RKO (cell line): ENCODE measurements around the gene SERPINA1.

Experiments
- DNase-seq: peaks from one replicate; pipeline ENCODE4 v3.0.0-alpha.2; 2016; ENCODE audit warnings: low spot score

SERPINA1 gene

DNA sequence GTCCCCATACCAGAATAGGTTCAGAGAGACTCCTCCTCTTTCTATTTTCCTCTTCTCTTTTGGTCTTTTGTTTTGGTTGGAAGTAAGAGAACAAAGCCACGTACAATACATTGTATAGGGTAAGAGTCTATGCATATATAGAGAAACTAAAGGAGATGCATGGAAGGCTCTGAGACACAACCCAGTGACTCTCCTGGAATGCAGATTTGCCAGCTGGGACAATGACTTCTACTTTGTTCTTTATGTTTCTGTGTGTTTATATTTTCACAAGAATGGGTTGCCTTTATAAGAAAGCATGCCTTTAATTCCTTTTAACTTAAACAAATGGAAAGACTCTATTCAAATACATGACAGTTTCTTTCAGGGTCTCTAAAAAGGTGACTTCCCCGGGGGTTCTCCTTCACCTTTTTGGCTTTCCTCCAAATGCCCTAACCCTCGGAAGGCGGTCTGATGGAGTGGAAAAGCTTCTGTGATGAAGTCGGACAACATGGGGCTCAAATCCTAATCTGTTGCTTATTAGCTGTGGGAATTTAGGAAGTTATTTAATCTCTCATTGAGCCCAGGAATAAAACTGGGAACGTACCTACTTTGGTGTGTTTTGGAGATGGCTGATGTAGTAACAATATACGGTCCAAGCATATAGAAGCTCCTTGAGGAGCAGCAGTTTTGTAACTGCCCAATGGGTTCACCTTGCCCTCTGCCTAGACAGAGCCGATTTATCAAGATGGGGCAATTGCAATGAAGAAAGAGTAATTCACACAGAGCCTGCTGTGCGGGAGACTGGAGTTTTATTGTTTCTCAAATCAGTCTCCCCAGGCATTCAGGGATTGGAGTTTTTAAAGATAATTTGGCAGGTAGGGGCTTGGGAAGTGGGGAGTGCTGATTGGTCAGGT, 9.1 kb upstream of the SERPINA1 start:
- DNase-seq: no peak

DNA sequence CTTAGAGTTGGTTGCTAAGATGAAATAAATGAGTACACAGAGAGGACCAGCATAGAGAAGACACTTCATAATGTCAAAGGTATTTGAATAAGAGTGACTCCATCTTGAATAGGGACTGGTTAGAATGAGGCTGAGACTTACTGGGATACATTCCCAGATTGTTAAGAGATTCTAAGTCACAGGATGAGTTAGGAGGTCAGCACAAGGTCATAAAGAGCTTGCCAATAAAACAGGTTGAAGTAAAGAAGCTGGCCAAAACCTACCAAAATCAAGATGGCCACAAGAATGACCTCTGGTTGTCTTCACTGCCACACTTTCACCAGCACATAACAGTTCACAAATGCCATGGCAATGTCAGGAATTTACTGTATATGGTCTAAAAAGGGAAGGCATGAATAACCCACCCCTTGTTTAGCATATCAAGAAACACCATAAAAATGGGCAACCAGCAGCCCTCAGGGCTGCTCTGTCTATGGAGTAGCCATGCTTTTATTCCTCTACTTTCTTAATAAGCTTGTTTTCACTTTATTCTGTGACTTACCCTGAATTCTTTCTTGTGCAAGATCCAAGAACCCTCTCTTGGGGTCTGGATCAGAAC, 8.3 kb upstream of the SERPINA1 start:
- no peak for DNase-seq

- DNase-seq: no peak
Measured at GRCh38 chr14:94395888-94396574, 7.6 kb upstream of the SERPINA1 start.

- DNase-seq: no peak
Measured at GRCh38 chr14:94395282-94395887, 7.0 kb upstream of the SERPINA1 start.

- DNase-seq: no peak
Measured at GRCh38 chr14:94394581-94395207, 6.3 kb upstream of the SERPINA1 start.

DNA sequence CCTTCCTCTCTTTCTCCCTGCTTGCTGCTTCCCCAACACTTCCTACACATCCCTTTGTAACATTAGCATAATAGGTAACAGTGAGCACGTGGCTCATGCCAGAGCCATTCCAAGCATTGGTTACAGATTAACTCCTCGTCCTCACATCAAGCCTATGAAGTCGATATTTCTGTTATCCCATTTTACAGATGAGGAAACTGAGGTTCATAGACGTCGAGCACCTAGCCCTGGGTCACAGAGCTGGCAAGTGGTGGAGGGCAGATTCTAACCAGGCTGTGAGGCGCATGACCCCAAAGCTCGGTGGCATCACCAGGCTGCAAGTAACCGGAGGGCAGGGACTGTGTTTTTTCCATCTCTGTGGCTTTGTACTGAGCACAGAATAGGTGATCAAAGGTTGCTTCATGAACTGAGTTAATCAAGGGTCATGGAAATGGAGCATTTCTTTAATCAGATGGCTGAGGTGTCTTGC, 5.7 kb upstream of the SERPINA1 start:
- DNase-seq: no peak

GRCh38 chr14:94393474-94393873, 5.1 kb upstream of the SERPINA1 start:
- no peak for DNase-seq

- peak; percentile 9 for DNase-seq
Measured at GRCh38 chr14:94392510-94392935, 4.1 kb upstream of the SERPINA1 start.

DNA sequence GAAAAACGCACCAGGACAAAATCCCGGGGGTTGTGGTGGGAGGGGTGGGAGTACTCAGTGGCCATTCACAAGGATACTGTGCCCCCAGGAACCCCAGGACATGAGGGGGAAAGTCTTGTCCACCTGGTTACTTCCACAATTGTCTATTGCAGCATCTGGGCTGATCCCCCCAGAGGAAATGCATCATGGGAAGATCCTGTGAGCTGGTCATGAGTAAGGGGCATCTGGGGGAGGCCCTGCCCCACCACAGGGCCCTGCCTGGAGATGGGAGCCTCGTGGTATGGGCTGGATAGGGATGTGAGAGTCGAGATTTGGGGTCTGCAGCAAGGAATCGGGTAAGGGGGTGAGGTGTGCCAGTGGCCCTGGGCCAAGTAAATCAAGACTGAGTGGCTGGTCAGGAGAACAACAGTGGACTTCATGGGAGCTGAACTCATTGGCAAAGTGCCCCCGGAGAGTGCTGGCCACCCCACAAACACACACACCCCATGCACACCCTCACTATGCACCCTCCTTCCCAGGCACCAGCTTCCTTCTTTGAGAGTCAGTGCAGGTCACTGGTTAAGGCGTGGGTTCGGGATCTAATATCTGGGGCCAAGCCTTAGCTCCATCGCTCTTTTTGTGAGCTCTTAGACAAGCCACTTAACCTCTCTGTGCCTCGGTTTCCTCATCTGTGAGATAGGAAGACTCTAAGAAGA, 3.0 kb upstream of the SERPINA1 start:
- no peak for DNase-seq

GRCh38 chr14:94390372-94391086, 2.1 kb upstream of the SERPINA1 start:
- DNase-seq: no peak

DNA sequence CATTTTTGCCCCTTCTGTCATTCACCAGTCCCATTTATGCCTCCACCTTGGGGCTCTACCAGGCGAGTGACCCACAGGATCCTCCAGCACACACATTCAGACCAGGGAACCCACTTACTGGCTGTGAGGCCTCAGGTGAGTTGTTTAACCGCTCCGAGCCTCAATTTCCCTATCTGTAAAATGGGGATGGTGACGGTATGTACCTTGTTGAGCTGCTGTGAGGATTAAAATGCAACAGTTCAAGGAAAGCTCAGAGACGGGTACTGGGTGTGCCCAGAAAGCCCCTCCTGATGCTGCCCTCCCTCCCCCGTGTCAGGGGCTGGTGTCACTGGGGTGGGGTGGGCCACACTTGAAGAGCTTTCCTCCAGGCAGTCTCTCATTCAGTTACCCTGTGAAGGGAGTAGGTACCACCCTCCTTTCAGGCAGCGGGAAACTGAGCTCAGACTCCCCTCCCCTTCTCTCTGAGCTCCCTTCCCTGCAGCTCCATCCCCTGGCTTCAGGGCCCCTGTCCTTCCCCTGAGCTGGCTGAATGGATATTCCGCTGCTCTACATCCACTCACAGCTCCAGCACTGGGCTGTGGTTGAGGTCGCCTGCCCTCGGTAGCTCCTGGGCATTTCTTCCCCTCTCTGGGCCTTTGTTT, 1.4 kb upstream of the SERPINA1 start:
- no peak for DNase-seq

DNA sequence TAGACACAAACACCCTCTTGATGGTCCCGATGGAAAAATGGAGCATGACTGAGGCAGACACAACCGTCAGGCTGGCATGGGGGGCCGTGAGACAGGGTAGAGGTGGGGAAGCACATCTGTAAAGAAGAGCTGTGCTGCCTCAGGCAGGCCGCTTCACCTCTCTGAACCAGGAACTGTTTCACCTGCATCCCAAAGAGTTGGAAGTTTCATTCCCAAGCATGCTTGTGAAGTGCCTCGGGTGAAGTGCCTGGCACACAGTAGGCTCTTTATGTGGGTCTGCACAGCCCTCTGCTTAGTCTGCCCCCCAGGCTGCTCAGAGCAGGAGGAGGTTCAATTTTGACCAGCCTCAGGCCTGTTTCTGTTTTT, 685 bp upstream of the SERPINA1 start:
- DNase-seq: no peak

- DNase-seq: no peak
Measured at GRCh38 chr14:94388027-94388383, 397 bp downstream of the SERPINA1 start.

GRCh38 chr14:94387051-94388026, 1.1 kb downstream of the SERPINA1 start:
- no peak for DNase-seq

GRCh38 chr14:94386085-94387031, 2.0 kb downstream of the SERPINA1 start:
- no peak for DNase-seq

GRCh38 chr14:94385553-94386057, 2.8 kb downstream of the SERPINA1 start:
- no peak for DNase-seq

- DNase-seq: no peak
Measured at GRCh38 chr14:94384342-94384741, 4.1 kb downstream of the SERPINA1 start.

DNA sequence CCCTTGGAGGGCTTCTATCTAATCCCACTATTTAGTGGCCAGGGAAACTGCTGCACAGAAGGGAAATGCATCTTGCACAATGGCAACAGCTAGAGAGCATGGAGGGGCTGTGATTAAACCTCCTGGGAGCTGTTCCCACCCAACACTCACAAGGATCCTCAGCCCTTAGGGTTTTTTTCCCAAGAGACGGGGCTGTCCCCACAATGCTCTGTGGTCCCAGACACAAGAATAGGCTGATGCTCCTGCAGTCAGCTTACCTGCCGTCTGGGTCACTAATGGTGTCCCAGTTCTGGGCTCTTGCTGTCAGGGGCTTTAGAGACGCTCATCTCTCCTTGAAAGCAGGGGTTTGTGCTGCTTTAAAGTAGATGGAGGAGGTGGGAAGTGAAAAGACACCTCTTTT, 4.6 kb downstream of the SERPINA1 start:
- DNase-seq: no peak
